NCI-H526 treated with DMSO at 0.1 percent for 48 hours (cell line): ENCODE measurements around the gene EHMT1.
A peak's percentile ranks its signal among the peaks of the same experiment; 100 is the strongest.

Experiments
- DNase-seq: peaks from one replicate; lab custom pipeline; 2025; lab: John Stamatoyannopoulos, UW

Gene EHMT1

GRCh38 chr9:137618105-137619067, at the start of gene EHMT1:
Gene EHMT1, plus strand, starts transcription at chr9:137619005. Its CDS starts 24 bp downstream, at chr9:137619029.
- peak; percentile 43 for DNase-seq

GRCh38 chr9:137569609-137570203, 49.1 kb upstream of the EHMT1 start:
- DNase-seq = no peak

GRCh38 chr9:137570566-137570965, 48.2 kb upstream of the EHMT1 start:
- DNase-seq = no peak

GRCh38 chr9:137574192-137574591, 44.6 kb upstream of the EHMT1 start:
- no peak for DNase-seq

- DNase-seq = no peak
Measured at GRCh38 chr9:137575364-137575715, 43.5 kb upstream of the EHMT1 start.

GRCh38 chr9:137575716-137576411, 42.9 kb upstream of the EHMT1 start:
- no peak for DNase-seq

GRCh38 chr9:137578518-137579258, 40.1 kb upstream of the EHMT1 start, which contains the start of gene DPH7:
Gene DPH7, minus strand, starts transcription at chr9:137578925. Its CDS starts 148 bp downstream, at chr9:137578777.
- peak; percentile 53 for DNase-seq

- no peak for DNase-seq
Measured at GRCh38 chr9:137579259-137579604, 39.6 kb upstream of the EHMT1 start.

- no peak for DNase-seq
Measured at GRCh38 chr9:137580209-137580953, 38.4 kb upstream of the EHMT1 start.

GRCh38 chr9:137580954-137581322, 37.9 kb upstream of the EHMT1 start:
- DNase-seq = no peak

- no peak for DNase-seq
Measured at GRCh38 chr9:137581361-137582285, 37.2 kb upstream of the EHMT1 start.

- no peak for DNase-seq
Measured at GRCh38 chr9:137582286-137582860, 36.4 kb upstream of the EHMT1 start.

- no peak for DNase-seq
Measured at GRCh38 chr9:137583347-137583746, 35.5 kb upstream of the EHMT1 start.

GRCh38 chr9:137583957-137584356, 34.8 kb upstream of the EHMT1 start:
- no peak for DNase-seq

GRCh38 chr9:137586854-137587253, 32.0 kb upstream of the EHMT1 start:
- no peak for DNase-seq

- DNase-seq = no peak
Measured at GRCh38 chr9:137588311-137588710, 30.5 kb upstream of the EHMT1 start.

GRCh38 chr9:137588891-137589290, 29.9 kb upstream of the EHMT1 start:
- DNase-seq = no peak

GRCh38 chr9:137589441-137590122, 29.2 kb upstream of the EHMT1 start:
- no peak for DNase-seq

GRCh38 chr9:137590123-137590468, 28.7 kb upstream of the EHMT1 start:
- DNase-seq = no peak
